ENCODE measurements around the gene GPR151. TPM values are rescaled to one million over a fixed set of nuclear protein-coding genes. Genes with fewer than 3 reads are reported as not detected.

The GPR151 gene
- total and polyA plus RNA-seq, 9 of the 15 experiments (the other 6 are each of a cell fraction or from before 2014, with no cell fraction given) = 0.06 TPM; not detected in 8

- H3K27me3 ChIP-seq (ENCODE audit: control insufficient read depth in 2 of 2, insufficient read depth in 2 of 2, low read length in 2 of 2) = no peaks in the 10 kb centered on the region
- TF ChIP-seq ZC3H4 (CRISPR knock-in tag; IDR thresholded peaks at IDR 0.05; ENCODE audit: borderline replicate concordance) = no peak
- TF ChIP-seq EGR1 (conservative IDR thresholded peaks at IDR 0.05) = no peak
- TF ChIP-seq BDP1 (IDR thresholded peaks at IDR 0.05; ENCODE audit: insufficient read depth, insufficient read length) = no peak
- TF ChIP-seq MAFK (IDR thresholded peaks at IDR 0.05; ENCODE audit: low read length) = no peak
- TF ChIP-seq HNRNPL (IDR thresholded peaks at IDR 0.05; ENCODE audit: low read depth, low read length) = no peak
- TF ChIP-seq CUX1 (CRISPR knock-in tag; IDR thresholded peaks at IDR 0.05) = no peak
- TF ChIP-seq IRF2 (CRISPR knock-in tag; IDR thresholded peaks at IDR 0.05) = no peak
- TF ChIP-seq ELK1 (CRISPR knock-in tag; IDR thresholded peaks at IDR 0.05) = no peak
- no peak for TF ChIP-seq RBM22 (IDR thresholded peaks at IDR 0.05; ENCODE audit: low read depth, low read length, poor library complexity, severe bottlenecking)
- TF ChIP-seq USF2 (CRISPR knock-in tag; IDR thresholded peaks at IDR 0.05) = no peak
- TF ChIP-seq ZNF232 (CRISPR knock-in tag; IDR thresholded peaks at IDR 0.05) = no peak
- TF ChIP-seq MCM2 (IDR thresholded peaks at IDR 0.05; ENCODE audit: low read depth) = no peak
- no peak for TF ChIP-seq SIN3B (IDR thresholded peaks at IDR 0.05; ENCODE audit: low read depth)
- TF ChIP-seq CREB3L1 (IDR thresholded peaks at IDR 0.05; ENCODE audit: borderline replicate concordance, low read depth) = no peak
- TF ChIP-seq IFI16 (CRISPR knock-in tag; IDR thresholded peaks at IDR 0.05) = no peak
Observed at GRCh38 chr5:146548781-146549449, 32.9 kb upstream of the GPR151 start.

More at GRCh38 chr5:146548781-146549449, 32.9 kb upstream of the GPR151 start:
- H4K20me1 ChIP-seq (replicated peaks; ENCODE audit: control insufficient read depth, insufficient read depth, low read length) = no peaks in the 10 kb centered on the region
- H3K9ac ChIP-seq (ENCODE audit: insufficient read depth in 1 of 2, low read depth in 2 of 2, low read length in 2 of 2) = no peak overlapping the region
- H3K9me3 ChIP-seq (replicated peaks; ENCODE audit: control insufficient read depth, insufficient read depth, low read depth, low read length) = no peaks in the 10 kb centered on the region
- FAIRE-seq = no peak
- no peak overlapping the region for H3K27ac ChIP-seq (ENCODE audit: extremely low read depth, low read depth, low read length)
- ChIA-PET POLR2A (no interaction called here), CTCF (ENCODE audit: low intra/inter-chr PET ratio) (no interaction called here)
- 0% methylated on average over 2 of the region's 2 CpGs for WGBS (ENCODE audit: insufficient coverage, low coverage, missing lambda C conversion rate)
- DNase-seq (ENCODE audit: extremely low read depth in 1 of 4, low spot score in 3 of 4) = no peak
- H3K4me1 ChIP-seq (replicated peaks in 1 of 2; ENCODE audit: control insufficient read depth in 2 of 2, insufficient read depth in 2 of 2, low read length in 2 of 2) = no peaks in the 10 kb centered on the region
- no TSS peak for BruUV-seq (replicated peaks)
- in situ Hi-C loops (cut with MboI) = no loop called here
- no peaks in the 10 kb centered on the region for H3K36me3 ChIP-seq (ENCODE audit: control insufficient read depth, insufficient read depth, low read length)
- ATAC-seq = no peak
- H3K4me3 ChIP-seq = no peak overlapping the region
- no peaks in the 10 kb centered on the region for H3K79me2 ChIP-seq (ENCODE audit: control insufficient read depth, insufficient read depth, low read length)
- no peaks in the 10 kb centered on the region for H3K9me1 ChIP-seq (ENCODE audit: control insufficient read depth, insufficient read depth, low read length)
- H2AFZ ChIP-seq (ENCODE audit: low read depth, low read length) = no peak overlapping the region
- no peak overlapping the region for H3K4me2 ChIP-seq (ENCODE audit: insufficient read depth, low read length)
- intact Hi-C loops (cut with micrococcal nuclease) = no loop called here

All from K562 (cell line).